ENCODE measurements around the gene SDCCAG8.

Gene SDCCAG8

DNA sequence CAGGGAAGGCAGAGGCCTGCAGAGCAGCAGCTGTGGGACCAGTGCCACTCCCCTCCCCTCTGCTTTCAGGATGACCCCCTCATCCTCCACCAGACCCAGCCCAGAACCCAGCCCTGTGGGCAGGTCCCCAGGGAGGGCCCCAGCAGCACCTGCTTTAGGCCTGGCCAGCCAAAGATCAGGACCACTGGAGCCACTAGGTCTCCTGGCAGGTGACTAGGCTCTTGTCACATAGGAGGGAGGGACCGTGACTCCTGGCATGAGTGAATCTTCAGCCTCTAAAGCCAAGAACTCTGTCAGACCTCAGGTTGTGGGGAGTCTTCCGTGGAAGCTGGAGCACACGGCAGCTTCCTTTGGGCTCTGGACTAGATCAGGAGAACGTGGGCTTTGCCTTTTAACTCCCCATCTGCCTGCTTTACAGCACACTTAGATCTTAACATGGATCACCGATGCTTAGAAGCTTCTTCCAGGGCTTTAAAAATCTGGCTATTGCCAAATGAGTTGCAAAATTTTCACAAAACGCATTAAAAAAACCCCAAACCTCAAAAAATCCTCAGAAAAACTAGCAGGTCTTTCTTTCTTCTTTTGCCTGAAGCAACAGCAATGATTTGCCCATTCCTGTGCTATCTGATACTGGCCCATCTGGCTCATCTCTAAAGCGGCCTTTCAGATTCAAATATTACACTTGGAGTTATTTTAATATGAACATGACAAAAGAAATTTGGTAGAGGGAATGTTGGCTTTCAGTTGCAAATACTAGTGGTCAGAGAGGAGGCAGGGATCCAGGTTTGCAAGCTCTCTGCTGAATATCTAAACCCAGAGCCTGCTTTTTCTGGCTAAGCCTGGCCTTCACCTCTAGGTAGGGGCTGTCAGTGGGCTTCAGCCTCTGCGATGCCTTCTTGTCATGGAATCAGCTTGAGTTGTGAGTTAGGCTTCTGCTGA, 235.2 kb downstream of the SDCCAG8 start:
- no peak for DNase-seq

DNA sequence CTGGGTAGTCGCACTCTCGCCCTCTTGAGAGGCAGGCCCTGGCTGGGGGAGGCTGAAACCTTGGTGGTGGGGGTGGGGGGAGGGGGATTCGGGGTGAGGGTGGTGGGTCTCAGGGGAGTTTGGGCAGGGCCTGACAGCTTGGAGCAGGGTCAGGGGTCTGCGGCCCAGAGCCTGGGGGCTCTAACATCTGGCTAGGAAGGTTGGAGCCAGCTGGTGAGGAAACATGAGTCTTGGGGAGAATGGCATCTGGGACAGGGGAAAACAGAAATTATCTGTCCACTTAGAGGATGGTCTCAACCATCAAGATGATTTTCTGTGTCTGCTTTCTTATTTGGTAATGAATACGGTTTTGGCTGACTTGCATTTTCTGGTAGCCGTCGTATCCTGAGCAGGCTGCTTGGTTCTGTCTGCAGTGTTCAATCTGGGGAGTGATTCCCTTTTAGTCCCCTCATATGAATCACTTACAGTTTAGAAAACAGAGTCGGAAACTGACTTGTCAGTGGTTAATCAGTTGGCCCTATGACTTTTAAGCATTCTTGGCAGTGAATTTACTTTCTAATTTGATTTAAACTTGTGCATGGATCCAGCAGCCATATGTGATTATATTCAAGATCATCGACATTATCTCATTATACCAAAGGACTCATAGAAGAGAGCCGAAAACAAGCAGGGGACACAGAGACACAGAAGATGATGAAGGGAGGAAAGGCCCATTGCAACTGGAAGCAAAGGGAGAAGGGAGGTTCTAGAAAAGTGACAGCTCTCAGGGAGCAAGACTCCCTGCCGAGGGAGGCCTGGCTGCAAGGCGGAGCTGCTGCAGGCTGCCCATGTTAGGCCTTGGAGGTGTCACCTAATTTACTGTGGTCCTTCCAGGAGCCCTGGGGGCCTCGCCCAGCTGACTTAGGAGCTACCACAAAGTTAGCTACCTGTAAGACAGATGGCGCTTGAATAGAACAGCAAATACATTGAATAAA, 237.6 kb downstream of the SDCCAG8 start:
- DNase-seq = no peak

DNA sequence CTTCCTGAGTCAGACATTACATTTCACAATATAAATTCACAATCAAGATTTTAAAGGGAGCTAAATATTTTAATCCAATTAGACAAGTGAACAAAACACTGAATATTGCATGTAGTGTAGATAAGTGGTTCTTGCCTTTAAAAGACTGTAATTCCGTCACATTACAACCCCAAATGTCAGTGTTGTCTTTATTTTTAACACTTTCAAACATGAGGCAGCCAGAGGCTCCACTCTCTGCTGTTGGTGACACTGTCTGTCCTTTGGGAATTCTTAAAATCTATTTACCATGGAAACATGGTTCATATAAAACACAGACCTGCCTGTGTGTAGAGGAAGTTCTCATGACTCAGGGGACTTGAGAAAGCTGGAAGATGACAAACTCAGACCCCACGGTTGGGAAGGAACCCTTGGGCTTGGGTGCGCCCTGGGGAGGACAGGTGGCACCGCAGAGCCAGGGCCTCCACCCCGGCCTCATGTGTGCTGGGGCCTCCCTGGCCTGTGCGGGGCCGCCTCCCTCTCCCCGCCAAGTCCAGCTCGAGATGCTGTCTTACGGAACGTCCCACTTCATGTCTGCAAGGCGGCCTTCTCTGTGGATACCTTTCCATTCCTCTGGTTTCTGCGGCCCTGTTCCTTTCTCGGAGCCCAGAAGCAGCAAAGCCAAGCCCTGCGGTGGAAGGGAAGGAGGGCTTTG, 239.0 kb downstream of the SDCCAG8 start:
- DNase-seq = no peak

DNA sequence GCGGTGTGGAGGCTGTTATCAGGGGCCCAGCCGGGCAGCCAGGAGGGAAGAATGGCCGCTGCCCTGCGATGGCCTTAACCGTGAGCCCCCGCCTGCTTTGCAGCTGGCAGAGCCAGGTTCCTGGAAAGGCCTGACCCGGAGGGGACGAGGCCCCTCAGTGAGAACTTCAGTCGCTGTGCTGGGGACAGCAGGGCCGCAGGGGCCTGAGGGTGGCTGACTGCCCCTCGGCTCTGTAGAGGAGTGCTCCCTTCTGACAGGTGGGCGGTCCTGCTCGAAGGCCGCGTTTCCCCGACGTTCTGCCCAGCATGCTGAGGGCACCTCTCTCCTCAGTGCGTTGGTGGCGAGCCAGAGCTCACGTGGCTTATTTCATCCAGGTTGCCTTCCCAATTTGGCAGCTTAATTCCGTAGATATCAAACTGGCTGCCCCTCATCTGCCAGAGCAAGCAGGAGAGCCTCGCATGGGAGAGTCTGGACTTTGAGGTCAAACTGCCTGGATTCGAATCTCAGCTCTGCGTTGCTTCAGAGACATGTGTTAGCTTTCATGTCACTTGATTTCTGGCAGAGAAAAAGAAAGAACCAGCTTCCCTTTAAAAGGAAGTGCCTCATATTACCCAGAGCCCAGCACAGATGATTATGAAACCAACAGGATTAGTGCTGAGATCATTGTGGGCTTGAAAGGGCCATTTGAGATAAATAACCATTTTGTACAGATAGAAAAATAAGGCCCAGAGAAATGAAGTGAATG, 239.8 kb downstream of the SDCCAG8 start:
- peak; percentile 35 for DNase-seq

DNA sequence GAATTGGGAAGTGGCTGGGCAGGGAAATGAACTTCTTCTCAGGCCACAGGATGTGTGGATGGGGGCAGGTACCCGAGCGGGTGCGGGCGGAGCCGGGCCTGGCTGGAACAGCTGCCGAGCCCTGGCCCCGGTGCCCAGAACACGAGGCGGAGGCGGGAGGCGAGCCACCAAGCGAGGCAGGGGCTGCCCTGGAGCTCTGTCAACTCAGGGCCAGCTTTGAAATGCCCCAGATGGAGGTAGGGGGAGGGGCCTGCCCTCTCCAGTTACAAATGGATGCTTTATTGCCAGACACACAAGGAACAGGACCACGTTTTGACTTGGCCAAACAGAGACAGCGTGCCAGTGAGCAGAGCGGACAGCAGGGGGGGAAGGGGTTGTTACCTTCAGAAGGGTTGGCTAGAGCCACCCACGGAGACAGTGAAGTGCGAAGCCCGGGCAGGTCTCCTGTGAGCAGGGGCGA, 240.4 kb downstream of the SDCCAG8 start:
- no peak for DNase-seq

DNA sequence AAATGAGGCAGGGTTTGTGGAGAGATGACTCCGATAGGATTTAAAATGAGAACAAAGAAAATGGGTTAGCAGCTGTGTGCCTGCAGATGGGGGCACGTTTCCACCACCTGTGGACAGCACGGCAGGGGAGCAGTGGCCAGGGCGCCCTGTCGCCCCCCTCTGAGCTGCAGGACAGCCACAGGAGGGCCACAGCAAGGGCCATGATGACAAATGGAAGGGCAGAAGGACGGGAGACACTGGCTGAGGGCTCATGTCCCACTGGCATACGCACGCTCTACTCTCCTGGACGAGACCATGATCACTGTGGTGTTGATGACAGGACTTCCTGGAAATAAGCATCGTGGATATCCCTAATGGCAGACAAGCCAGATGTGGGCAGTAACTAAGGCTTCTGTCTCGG, 241.0 kb downstream of the SDCCAG8 start:
- no peak for DNase-seq

- DNase-seq = no peak
Observed at GRCh38 chr1:243497939-243498681, 242.3 kb downstream of the SDCCAG8 start.

- DNase-seq = no peak
Observed at GRCh38 chr1:243499248-243499647, 243.4 kb downstream of the SDCCAG8 start.

DNA sequence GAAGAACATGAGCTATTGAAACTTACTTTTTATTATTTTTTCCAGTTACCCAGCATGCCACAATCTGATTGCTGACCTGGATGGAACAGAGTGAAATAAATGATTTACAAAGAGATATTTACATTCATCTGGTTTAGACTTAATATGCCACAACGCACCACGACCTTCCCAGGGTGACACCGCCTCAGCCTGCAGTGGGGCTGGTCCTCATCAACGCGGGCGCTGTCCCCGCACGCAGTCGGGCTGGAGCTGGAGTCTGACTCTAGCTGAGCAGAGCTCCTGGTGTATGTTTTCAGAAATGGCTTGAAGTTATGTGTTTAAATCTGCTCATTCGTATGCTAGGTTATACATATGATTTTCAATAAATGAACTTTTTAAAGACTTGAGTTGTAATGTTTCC, 243.9 kb downstream of the SDCCAG8 start:
- no peak for DNase-seq

DNA sequence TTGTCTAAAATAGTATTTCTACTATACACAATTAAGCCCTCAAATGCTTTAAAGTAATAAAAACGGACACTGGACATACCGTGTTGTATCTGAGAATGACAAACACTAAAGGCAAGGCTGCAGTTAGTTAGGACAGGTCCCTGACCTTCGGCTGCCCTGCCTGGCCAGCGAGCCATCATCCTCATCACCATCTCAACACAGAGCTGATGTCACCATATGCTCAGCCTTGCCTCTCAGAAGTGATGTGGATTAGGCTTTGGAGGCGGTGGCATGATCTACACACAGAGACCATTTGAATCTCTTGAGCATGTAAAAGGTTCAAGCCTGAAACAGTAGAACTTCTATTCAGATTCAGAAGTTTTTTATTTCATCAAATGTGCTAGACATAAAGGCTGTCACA, 244.7 kb downstream of the SDCCAG8 start:
- no peak for DNase-seq

DNA sequence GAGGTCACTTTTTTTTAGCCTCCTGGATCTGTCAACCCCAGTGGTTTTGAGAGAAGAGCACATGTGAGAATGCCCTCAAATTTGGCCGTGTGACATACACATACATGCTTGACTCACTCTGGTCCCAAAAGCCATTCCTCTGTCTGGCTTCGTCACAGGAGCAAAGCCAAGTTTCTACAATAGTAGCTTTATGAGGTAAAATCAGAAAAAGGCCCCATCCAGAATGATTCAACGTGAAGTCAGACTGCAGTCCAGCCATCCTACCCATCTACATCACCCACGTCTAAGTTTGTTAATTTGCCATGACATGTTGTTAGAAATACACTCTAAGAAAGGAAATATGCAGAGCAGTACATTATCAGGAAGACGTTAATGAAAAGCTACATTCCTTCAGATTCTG, 245.2 kb downstream of the SDCCAG8 start:
- DNase-seq = no peak

DNA sequence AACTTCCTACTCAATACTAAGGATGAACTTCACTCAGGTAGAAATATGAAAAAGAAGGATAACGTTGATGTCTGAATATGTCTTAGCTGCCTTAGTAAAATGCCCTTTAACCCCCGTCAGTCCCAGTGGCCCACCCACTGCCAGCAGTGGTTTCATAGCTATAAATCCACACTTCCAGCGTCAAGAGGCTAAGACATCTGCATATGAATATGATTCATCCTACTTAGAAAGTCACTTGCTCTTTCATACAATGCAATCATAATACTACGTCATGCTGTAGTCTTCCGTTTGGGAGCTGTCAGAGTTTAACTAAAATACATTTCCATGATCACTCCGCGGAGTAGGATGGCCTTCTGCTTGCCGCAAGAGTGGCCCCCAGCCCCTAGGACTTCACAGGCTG, 247.3 kb downstream of the SDCCAG8 start:
- DNase-seq = no peak

DNA sequence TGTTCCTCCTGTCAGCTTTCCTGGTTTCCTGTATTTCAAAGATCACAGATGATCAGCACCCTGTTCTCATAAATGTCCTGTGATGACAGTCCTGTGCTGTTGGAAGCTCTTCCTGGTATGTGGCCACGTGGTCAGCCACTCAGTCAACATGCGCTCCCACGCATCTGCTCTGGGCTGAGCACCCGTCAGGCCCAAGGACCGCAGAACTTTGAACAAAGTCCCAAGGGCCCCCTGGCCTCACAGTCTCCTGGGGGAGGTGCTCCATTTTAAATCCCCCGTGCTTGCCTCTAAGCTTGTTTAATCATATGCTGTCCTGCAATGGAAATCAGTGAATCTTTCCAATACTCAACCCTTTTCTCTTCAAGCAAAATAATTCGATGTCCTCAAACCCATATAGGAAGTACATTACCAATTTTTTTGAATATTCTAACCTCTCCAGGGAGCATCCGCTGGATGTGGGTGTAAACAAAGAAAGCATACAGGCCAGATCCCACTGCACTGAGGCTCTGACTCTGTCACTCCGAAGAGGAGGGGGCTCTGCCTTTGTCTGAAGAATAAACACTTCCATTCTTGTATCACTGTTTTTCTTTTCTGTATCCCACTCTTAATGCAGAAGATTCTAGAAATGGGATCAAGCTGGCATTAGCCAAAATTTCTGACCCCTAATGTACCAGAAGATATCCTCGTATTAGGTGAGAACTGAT, 250.3 kb downstream of the SDCCAG8 start:
- DNase-seq = no peak

DNA sequence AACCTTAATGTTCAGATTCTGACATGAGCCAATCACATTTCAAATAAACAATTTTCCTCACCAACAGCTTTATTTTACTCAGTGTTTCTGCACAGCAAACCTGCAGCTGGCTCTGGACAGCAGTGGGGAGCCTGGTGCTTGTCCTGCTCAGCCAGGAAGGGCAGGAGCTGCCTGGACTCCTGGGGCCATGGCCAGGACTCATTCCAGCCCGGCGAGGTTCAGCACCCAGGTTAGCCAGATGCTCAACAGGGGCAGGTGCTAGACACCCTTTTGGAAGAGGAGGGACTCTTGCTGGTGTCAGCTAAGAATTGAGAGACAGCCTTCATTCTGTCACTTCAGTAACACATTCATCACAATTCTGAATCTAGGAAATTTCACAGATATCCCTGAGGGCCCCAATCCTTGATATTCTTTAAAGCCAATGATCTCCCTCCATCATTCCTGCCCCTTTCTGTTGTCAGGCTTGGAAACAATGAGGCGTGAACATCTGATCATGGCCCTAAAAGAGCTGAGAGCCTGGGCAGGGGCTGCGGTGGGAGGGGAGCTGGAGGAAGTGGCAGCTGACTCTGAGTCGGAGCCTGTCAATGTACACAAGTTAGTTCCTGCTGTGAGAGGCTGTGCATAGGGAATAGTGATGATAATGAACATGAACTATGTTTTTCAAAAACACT, 251.3 kb downstream of the SDCCAG8 start:
- DNase-seq = no peak

DNA sequence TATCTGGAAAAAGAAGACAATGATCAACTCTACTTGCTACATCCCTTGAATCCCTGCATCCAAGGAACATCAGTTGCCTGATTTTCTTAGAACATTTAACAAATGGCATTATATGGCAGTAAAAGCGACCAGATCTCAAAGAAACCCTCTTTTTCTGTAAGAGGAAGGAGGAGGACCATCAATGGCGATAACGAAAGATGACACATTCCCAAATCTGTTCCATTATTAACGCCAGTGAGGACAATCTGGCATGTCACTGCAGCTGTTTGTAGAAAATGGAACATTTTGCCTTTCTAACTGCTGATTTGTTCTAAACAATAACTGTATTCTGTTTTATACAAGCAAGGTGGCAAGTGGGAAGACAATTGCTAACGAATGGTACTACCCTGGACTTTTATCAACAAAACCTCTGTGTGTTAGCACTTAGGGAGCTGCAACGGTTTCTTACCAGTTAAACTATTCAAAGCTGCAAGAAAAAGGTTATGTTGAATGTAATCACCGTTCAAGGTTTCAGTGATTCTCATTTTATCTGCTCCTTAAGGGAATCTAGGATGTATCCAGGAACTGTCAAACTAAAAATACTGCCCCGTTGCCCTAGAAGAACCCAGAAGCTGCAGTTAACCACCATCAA, 251.9 kb downstream of the SDCCAG8 start:
- DNase-seq = no peak

DNA sequence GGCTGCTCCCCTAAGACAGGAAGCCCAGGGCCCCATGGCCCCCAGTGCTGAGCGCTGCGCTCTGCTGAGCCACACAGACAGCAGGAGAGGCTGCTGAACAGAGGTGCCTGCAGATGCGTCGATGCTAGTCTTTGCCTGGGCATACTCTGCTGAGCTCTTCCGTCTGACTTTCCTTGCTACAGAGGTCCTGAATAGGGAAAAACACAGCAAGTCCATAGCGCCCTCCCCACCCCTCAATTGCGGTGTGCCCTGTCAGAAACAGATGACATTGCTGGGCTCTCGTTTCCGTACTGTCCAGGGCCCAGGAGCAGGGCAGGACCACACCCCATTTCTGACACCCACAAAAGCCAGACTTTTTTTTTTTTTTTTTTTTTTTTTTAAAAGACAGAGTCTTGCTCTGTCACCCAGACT, 252.5 kb downstream of the SDCCAG8 start:
- DNase-seq = no peak

DNA sequence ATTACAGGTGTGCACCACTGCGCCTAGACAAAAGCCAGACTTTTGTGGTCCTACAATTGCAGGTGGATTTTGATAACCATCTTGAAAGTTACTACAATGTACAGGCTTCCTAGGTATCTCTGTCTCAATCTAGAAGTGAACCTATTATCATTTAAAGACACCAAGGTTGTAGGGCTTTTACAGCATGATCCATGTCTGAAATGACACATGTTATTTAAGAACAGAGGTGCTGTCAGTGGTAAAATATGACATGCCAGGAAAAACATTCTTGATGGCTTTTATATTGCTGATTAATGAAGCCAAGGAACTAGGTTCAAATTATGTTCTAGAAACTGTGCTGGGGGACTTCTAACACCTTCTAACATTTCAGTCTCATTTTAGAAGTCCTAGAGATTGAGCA, 253.1 kb downstream of the SDCCAG8 start:
- DNase-seq = no peak

GRCh38 chr1:243510928-243511327, 255.1 kb downstream of the SDCCAG8 start:
- DNase-seq = no peak

- DNase-seq = no peak
Observed at GRCh38 chr1:243513726-243514491, 258.1 kb downstream of the SDCCAG8 start.

All from GF-D8 (cell line).